IPS-11a (cell line): ENCODE results near the gene COA4.
"Not testable (repeated sequence)": the region's sequence is repeated elsewhere in the genome, so short reads cannot be mapped to it uniquely, and the experiment has no call there.

ENCODE experiments used
- H3K4me3 ChIP-seq: one replicate; pipeline ENCODE4 v1.5.1; 2013; ENCODE audit warnings: low read depth, low read length, control low read depth

The COA4 gene

DNA sequence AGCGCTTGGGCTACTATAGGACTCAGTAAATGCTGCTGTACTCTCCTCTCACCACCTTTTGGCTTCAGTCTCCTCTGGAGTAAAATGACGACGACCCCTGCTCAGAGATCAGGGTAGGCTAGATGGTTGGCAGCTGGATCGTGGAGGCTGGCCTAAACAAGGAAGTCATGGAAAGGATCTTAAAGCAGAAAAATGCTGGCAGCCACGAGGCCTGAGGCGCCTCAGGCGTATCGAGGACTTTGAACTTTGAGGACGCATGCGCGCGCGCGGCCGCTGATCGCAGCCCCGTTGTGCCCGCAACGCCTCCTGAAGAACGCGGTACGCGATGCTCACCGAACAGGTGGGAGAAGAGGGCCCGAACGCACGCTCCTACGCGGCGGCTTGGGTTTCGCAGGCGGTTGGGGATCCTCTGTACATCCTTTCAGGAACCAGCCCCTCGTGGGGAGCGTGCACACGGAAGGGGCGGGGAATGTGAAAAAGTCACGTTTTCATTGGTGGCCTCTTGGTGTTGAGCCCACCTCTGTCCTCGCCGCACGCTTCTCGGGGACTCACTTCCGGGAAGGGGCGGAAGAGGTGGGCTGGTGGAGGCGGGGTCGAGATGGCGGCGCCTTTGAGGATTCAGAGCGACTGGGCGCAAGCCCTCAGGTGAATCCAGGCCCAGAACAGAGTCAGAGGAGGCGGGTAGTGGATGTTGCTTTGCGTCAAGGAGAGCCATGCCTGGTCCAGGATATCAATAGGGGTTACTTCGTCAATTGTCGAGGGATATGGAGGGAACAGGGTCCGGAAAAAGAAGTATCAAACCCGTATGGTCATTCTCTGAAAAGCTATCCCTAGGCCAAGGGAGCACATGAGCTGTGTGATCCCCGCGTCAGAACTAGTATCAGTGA, at the start of gene COA4, which contains the start of gene PAAF1:
Gene COA4, minus strand, starts transcription at position 423 of the 887 bp plus-strand sequence. CDS start 3,468 bp downstream, outside the sequence.
Gene PAAF1, plus strand, starts transcription at position 576 of the 887 bp plus-strand sequence. Its CDS starts 23 bp downstream, at position 599.
- H3K4me3 ChIP-seq, result peak within 1 kb of the TSS; percentile 92

DNA sequence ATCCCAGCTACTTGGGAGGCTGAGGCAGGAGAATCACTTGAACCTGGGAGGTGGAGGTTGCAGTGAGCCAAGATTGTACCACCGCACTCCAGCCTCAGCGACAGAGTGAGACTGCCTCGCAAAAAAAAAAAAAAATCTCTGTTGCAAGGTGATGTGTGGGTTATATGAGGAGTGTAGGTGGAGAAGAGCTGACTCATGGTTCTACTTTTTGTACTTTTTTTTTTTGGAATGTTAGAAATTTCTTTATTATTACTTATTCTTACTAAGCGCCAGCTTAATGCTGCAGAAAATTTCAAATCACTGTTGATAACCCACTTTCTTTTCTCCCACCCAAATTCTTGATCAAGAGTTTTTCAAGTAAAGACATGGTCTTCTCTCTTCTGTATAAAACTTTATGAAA, 44.5 kb upstream of the COA4 start:
- no peak overlapping the region for H3K4me3 ChIP-seq

DNA sequence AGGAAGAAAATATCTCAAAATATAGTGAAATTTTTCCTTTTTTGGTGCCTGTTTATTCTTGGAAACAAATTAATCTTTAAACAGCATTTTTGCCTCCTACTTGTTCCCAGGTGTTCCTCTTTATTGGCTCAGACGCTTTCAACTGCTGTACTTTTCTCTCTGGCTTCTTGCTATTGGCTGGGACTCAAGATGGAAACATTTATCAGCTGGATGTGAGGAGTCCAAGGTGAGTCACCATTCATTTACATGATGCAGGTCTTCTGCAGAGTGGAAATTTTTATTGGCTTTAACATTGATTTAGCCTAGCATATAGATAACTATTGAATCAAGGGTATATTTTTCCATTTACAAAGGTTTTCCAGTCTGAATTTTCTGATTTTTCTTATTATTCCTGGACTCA, 39.8 kb upstream of the COA4 start:
- no peak overlapping the region for H3K4me3 ChIP-seq

DNA sequence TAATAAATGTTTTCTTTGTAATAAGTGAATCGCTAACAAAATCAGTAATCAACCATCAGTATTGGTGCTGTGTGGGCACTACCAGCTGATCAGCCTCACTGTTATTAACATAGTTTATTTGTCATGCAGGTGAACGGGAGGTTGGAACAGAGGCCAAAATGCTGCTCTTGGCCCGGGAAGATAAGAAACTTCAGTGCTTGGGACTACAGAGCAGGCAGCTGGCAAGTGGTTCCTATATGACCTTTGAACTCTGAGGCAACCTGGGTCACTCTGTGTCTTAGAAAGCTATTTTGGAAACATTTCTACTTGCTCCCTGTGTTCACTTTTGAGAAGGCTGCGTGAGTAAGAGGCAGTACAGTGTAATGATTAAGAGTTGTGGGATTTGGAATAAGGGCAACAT, 37.6 kb upstream of the COA4 start:
- H3K4me3 ChIP-seq, result no peak overlapping the region

DNA sequence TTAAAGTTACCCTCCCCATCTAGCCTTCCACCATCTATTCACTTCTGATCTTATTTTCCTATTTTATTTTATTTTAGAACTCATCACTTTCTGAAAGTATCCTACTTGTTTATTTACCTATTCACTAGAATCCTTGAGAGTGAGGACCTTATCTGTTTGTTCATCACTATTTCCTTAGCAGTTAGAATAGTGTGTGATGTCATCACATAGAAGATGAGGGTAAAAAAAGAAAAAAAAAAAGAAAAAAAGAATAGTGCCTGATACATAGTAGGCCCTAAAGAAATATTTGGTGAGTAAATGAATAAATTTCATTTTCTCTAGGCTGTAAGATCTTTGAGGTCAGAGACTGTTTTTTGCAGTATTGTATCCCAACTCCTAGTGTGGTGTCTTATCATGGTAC, 36.8 kb upstream of the COA4 start:
- no peak overlapping the region for H3K4me3 ChIP-seq

DNA sequence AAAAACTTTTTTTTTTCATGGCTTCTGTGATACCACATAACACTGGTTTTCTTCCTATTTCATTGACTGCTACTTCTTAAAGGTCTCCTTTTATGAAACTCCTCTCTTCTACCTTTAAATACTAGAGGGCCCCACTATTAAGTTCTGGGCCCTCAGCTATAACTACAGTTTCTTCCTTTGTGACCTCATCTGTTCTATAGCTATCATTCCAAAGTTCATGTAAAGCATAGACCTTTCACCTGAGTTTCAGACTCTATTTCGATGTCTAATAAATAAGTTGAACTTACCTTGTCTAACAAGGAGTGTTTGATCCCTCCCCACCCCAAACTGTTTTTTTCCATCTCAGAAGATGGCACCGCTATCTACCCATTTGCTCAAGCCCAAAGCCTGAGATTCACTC, 35.4 kb upstream of the COA4 start:
- H3K4me3 ChIP-seq, result no peak overlapping the region

DNA sequence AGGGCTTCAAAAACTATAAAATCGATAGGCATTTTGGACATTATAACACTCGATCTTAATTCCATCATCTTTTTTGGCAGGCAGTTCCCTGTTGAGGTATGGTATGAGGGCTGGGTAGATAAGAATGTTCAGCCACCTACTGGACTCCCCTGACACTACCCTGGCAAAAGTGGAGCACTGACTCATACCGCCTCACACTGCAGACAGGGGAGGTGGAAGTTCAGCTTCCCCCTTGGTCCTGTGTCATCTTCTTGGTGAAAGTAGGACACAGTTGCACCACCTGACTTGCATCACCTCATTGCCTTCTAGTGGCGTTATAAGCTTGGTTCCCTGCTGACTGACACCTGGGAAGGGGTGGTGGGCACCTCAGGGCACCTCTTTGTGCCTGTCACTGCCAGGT, 30.5 kb upstream of the COA4 start:
- H3K4me3 ChIP-seq, result no peak overlapping the region

DNA sequence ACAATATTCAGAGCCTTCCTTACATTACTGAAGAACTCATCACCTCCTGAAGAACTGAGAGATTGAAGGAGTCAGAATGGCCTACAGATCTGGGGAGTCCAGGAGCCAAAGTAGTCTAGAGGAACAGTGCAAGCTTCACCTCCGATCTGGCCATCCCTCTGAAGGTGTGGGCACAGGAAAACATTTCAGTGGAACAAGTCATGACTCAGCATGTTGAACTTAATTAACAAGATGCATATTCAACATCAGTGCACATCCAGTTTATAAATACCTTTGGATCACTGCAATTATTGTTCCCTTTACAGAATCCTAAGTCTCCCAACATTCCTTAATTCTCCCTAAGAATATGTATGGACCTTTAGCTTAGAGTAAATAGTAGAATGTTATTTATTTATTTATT, 25.7 kb upstream of the COA4 start:
- no peak overlapping the region for H3K4me3 ChIP-seq

DNA sequence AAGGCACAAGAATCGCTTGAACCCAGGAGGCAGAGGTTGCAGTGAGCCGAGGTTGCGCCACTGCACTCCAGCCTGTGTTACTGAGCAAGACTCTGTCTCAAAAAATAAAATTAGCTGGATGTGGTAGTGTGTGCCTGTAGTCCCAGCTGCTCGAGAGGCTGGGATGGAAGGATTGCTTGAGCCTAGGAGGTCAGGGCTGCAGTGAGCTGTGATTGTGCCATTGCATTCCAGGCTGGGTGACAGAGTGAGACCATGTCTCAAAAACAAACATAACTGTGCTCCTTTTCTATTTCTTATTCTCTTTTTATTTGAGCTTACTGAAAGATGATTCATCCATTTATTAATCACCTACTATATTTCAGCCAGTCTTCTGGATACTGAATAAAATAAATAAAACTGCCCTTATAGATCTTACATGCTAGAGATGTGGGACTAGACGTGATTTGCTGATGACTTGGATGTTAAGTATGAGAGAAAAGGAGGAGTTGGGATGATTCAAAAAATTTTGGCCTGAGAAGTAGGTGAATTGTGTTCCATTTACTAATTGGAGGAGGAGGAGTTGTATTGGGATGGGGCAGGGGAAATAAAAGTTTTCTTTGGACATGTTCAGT, 18.2 kb upstream of the COA4 start:
- H3K4me3 ChIP-seq, result no peak overlapping the region

DNA sequence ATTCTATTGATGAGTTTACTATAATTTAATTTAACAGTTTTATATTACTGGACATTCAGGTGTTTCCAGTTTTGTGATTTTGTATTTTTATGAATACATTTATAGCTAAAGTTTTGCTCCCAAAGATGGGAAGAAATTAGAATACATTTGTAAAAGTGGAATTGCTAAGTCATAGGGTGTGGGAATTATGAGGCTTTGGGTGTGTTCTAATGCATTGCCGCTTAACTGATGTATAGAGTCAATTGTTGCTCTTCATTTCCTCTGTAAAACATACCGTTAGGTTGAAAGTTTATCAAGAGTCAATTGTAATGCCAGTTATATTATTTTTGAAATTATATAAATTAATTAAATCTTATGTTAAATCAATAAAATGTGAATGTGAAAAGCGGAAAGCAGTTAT, 16.4 kb upstream of the COA4 start:
- H3K4me3 ChIP-seq, result no peak overlapping the region

DNA sequence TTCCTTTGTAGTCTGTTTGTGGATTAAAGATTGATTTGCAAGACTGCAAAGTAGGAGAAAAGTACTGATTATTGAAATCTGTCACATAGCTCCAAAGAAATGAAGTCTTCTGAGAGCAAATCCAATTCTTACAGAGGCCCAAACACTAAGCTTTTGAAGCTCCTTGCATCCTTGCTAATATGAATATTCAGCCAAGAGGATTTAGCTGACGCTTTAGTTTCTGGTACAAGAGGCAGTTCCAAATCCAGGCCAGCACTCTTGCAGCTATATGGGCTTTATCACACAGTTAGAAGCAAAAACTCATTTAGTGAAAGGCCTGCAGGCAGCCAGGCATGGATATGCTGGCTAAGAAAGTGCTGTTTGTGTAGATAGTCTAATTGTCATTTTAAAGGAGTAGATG, 12.9 kb upstream of the COA4 start:
- H3K4me3 ChIP-seq, result no peak overlapping the region

DNA sequence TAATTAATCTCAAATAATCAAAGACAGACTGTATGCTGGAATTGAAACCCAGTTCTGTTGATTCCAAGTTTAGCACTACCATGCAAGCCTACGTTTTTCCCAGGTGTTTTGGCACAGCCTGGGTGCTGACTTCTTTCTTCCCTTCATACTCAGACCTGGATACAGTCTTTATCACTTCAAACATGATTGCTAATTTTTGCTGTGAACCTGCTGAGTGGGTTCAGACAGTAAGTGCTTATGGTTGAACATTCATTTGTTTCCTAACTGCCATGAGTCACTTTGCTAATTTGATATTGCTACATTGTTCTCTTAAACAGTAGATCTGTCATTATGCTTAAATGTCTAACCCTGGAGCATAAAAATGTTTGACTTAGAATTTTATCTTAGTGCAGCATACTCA, 12.4 kb upstream of the COA4 start:
- H3K4me3 ChIP-seq, result no peak overlapping the region

DNA sequence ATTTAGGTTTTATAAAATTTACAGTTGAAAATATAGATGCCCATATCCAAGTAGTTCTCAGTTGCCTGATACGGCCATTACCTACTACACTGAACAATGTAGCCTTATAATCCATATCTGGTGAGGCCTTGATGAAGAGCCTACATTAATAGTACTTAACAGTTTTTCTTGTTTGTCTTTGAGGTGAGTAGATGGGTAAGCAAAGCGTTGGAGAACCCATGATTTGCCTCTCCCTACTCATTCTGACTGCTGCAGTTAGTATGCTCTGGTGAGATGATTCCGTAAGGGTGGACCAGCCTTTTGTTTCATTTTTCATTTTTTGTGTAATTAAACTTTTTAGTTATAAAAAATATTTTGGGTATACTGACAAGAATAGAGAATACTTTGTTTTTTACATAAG, 11.6 kb upstream of the COA4 start:
- H3K4me3 ChIP-seq, result no peak overlapping the region

DNA sequence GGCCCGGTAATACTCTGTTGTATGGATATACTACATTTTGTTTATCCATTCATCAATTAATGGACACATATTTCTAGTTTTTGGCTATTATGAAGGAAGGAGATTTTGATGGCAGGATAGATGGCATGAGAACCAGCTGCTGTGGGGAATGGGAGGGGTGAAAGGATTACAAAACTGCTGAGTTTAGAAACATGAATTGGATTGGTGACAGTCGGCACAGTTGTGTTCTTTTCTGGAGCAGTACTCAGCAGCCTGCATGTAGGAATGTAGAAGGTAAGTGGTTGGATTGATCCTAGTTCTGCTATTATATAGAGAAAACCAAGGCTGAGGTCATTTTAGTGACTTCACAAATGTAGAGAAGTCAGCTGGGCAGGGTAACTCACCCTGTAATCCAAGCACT, 7.2 kb upstream of the COA4 start:
- no peak overlapping the region for H3K4me3 ChIP-seq

DNA sequence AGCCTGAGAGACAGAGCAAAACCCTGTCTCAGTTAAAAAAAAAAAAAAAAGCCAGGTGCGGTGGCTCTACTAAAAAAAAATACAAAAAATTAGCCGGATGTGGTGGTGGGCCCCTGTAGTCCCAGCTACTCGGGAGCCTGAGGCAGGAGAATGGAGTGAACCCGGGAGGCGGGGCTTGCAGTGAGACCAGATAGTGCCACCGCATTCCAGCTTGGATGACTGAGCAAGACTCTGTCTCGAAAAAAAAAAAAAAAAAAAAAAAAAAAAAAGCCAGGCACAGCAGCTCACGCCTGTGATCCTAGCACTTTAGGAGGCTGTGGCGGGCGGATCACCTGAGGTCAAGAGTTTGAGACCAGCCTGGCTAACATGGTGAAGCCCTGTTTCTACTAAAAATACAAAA, 3.8 kb upstream of the COA4 start:
- not testable (repeated sequence) for H3K4me3 ChIP-seq

DNA sequence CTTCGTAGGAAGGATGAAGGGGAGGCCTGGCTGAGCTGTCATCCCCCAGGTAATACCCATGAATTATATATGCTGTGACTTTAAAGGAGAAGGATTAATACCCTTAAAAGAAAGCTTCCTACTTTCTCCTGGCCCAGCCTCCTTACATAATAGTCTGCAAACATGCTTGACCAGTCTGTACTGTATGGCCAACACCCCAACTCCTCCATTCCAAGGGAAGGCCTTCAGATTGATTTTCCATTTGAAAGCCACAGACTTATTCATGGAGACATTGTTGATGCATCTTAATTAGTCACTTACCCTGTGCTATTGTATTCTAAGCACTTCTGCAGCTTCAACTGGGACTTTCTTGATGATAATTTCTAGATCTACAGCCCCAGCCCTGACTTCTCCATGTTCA, 2.1 kb upstream of the COA4 start:
- no peak overlapping the region for H3K4me3 ChIP-seq

DNA sequence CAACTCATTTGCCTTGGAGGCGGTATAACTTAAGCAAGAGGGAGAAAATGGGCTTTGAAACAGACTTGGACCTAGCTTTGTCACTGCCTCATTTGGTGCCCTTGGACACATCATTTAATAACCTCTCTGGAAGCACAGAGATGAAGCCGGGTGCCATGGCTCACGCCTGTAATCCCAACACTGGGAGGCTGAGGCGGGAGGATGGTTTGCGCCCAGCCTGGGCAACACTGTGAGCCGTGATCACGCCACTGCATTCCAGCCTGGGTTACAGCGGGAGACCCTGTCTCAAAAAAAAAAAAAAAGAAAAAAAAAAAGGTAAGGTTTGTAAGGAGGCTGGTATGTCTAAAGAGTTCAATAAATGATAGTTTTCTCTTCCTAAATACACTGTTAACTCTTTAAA, 806 bp downstream of the COA4 start:
- peak overlapping the region; percentile 92 for H3K4me3 ChIP-seq

DNA sequence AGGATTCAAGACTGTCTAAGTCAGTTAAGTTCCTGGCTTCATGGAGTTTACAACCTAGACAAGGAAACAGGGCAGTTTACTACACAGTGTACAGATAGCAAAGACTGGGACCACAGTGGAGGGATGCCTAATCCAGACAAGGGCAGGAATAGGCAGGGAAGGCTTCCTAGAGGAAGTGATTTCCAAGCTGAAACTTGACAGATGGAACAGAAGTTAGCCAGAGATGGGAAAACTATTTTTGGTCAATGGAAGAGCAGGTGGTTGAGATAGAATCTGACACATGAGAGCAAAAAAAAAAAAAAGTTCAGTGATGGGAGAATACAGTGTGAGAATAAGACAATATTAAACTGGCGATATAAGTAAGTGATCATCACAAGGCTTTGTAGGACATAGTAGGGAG, 1.3 kb downstream of the COA4 start:
- peak overlapping the region; percentile 92 for H3K4me3 ChIP-seq

DNA sequence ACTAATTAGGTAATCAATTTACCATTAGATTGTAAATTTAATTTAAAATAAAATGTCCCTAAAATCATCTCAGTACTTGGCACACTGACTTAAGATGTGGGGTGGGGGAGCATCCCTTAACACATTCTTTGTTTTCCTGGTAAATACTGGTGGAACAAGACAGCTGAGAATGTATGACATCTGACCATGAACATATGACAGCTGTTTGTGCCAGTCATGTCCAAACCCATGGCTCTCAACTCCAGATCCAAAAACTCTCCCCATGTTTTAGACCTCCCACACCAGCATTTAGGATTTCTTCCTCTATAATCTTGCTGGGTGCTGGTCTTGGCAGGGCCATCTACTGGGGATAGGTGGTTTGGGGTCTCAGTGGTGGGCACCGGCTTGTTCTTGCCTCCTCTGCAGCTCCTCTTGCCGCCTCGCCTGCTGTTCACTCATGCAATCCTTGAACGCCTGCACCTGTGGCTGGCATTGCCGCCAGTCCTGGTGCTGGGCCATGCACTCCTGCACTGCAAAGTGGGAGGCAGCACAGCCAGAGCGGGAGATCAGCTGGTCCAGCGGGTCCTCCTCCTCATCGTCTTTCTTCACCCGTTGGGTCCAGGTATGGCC, 3.8 kb downstream of the COA4 start:
- no peak overlapping the region for H3K4me3 ChIP-seq

DNA sequence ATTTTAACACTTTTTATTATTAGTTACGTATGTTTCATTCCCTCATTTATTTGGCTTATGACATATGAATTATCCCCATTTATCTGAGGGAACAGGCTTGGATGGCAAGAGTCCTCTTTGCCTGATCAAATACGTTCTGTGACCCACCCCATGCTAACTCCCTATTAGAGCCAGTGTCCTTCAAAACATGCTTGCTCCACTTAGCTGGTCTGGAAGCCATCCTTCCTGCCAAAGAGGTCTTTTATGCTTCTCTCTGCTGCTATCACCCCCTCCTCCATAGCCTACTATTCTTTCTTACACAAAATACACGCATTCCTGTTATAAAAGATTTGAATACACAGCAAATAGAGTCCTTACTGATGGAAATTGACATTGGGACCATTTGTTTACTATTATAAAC, 6.4 kb downstream of the COA4 start:
- H3K4me3 ChIP-seq, result no peak overlapping the region

DNA sequence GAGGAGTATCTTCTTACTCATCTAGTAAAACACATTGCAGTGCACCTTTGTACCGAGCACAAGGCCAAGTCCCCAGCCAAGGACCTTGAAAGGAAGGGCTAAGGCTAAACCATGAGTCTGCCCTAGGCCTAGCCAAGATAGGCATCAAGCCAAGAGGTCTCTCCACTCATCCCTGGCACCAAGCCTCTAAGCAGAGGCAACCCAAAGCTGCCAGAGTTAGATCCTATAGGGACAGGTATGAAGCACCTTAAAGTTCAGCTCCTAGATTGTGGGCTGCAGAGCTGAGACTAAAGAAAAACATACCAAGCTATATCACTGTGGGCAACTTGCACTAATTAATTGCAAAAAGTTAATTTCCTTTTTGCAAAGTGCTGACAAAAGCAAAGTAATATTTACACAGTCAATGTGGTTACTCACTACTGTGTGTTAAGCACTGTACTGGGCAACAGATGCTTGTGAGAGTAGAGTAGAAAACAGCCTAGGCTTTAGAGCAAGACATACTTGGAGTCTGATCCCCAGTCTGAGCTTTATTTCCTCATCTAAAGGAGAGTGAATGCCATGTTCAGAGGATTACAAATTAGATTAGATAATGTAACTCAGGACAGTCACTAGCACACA, 7.2 kb downstream of the COA4 start:
- no peak overlapping the region for H3K4me3 ChIP-seq

DNA sequence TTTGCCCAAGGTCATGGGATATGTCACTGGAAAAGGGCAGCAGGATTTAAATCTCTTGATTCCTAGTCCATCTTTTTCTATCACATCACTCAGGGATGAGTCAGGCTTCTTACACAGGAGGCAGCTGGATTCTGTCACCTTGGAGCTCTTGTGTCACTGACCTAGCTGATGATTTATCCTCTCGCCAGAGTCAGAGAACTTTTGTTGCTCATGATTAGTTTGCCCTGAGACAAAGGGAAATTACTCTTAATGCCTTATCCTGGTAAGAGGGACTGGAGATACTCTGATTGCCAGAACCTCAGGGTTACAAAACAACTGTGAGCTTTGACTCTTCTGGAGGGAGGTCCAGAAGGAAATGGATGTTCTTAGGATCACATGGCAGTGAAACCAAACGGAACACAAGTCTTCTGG, 10.1 kb downstream of the COA4 start:
- H3K4me3 ChIP-seq, result no peak overlapping the region
